Effector memory CD8-positive, alpha-beta T cell (primary cell): ENCODE data around the gene ANTKMT.

Experiments used
- ATAC-seq: fragments of 150-1000 bp; cut with Tn5 transposase; replicated peaks from 2 replicates; pipeline ENCODE4 v1.10.0; 2021; ENCODE audit warnings: mild to moderate bottlenecking, moderate library complexity
- DNase-seq, 3 experiments: peaks; one replicate each; pipeline ENCODE4 v3.0.0; 2021
- H3K27ac Mint-ChIP-seq, 2 donors: one replicate each; pipeline ENCODE4 v1.8.0; 2022; ENCODE audit warnings: mild to moderate bottlenecking in 2 of 2, mixed read lengths in 2 of 2, moderate library complexity in 2 of 2
- H3K27me3 Mint-ChIP-seq, 2 donors: one replicate each; pipeline ENCODE4 v1.8.0; 2022; ENCODE audit warnings: mixed read lengths in 2 of 2
- H3K36me3 Mint-ChIP-seq: one replicate; pipeline ENCODE4 v1.8.0; 2022; ENCODE audit warnings: mild to moderate bottlenecking, moderate library complexity, mixed read lengths; ENCODE audit not compliant: insufficient read depth
- H3K4me1 Mint-ChIP-seq, 2 donors: one replicate each; pipeline ENCODE4 v1.8.0; 2022; ENCODE audit warnings: low read depth in 2 of 2, mixed read lengths in 2 of 2
- H3K4me3 Mint-ChIP-seq, 2 donors: one replicate each; pipeline ENCODE4 v1.8.0; 2022; ENCODE audit warnings: mild to moderate bottlenecking in 2 of 2, mixed read lengths in 2 of 2, moderate library complexity in 2 of 2
- H3K9me3 Mint-ChIP-seq, 2 donors: one replicate each; pipeline ENCODE4 v1.8.0; 2022; ENCODE audit warnings: mixed read lengths in 2 of 2

Gene ANTKMT

GRCh38 chr16:762595-763268 lies 41.8 kb downstream of the ANTKMT start:
- Mint-ChIP-seq H3K9me3 (no peaks in the 10 kb centered on the region), H3K4me3 (no peak overlapping the region), H3K36me3 (no peaks in the 10 kb centered on the region), H3K4me1 (peaks cover 0 to 1% of the 10 kb centered on the region in 2 donors), H3K27me3 (peaks cover 3 to 9% of the 10 kb centered on the region in 2 donors), H3K27ac (no peak overlapping the region)
- ATAC-seq (no peak), DNase-seq (no peak)

GRCh38 chr16:763369-764183 lies 42.6 kb downstream of the ANTKMT start:
- DNase-seq (no peak), ATAC-seq (no peak)
- peaks cover 0 to 6% of the 10 kb centered on the region in 2 donors for H3K27me3 Mint-ChIP-seq
- no peaks in the 10 kb centered on the region for H3K36me3 Mint-ChIP-seq
- H3K27ac Mint-ChIP-seq = no peak overlapping the region
- no peak overlapping the region for H3K4me3 Mint-ChIP-seq
- no peaks in the 10 kb centered on the region for H3K9me3 Mint-ChIP-seq
- no peaks in the 10 kb centered on the region for H3K4me1 Mint-ChIP-seq

- Mint-ChIP-seq H3K4me3 (no peak overlapping the region), H3K4me1 (no peaks in the 10 kb centered on the region), H3K9me3 (no peaks in the 10 kb centered on the region), H3K27me3 (peaks cover 0 to 6% of the 10 kb centered on the region in 2 donors), H3K36me3 (no peaks in the 10 kb centered on the region), H3K27ac (no peak overlapping the region)
- DNase-seq (no peak), ATAC-seq (no peak)
These were observed 43.3 kb downstream of the ANTKMT start for GRCh38 chr16:764184-764750.

GRCh38 chr16:764848-765487 lies 44.0 kb downstream of the ANTKMT start:
- ATAC-seq = no peak
- no peaks in the 10 kb centered on the region for H3K36me3 Mint-ChIP-seq

GRCh38 chr16:765488-765865 lies 44.5 kb downstream of the ANTKMT start:
- peaks cover 0 to 6% of the 10 kb centered on the region in 2 donors for H3K27me3 Mint-ChIP-seq
- H3K36me3 Mint-ChIP-seq = no peaks in the 10 kb centered on the region
- H3K4me1 Mint-ChIP-seq = no peaks in the 10 kb centered on the region
- no peak overlapping the region for H3K4me3 Mint-ChIP-seq
- ATAC-seq (no peak), DNase-seq (no peak)
- no peak overlapping the region for H3K27ac Mint-ChIP-seq
- no peaks in the 10 kb centered on the region for H3K9me3 Mint-ChIP-seq

More at GRCh38 chr16:764848-765487, 44.0 kb downstream of the ANTKMT start:
- Mint-ChIP-seq H3K27me3 (peaks cover 0 to 6% of the 10 kb centered on the region in 2 donors), H3K27ac (no peak overlapping the region), H3K4me3 (no peak overlapping the region), H3K9me3 (no peaks in the 10 kb centered on the region), H3K4me1 (no peaks in the 10 kb centered on the region)
- DNase-seq = no peak

- ATAC-seq = no peak
- DNase-seq = no peak
- H3K9me3 Mint-ChIP-seq = no peaks in the 10 kb centered on the region
- H3K27ac Mint-ChIP-seq = no peak overlapping the region
- H3K4me3 Mint-ChIP-seq = no peak overlapping the region
- no peaks in the 10 kb centered on the region for H3K36me3 Mint-ChIP-seq
- peaks cover 0 to 6% of the 10 kb centered on the region in 2 donors for H3K27me3 Mint-ChIP-seq
- no peaks in the 10 kb centered on the region for H3K4me1 Mint-ChIP-seq
These were observed 45.3 kb downstream of the ANTKMT start for GRCh38 chr16:766008-766819.

- Mint-ChIP-seq H3K4me3 (no peak overlapping the region), H3K36me3 (no peaks in the 10 kb centered on the region), H3K27ac (no peak overlapping the region), H3K4me1 (no peaks in the 10 kb centered on the region), H3K27me3 (peaks cover 0 to 6% of the 10 kb centered on the region in 2 donors), H3K9me3 (no peaks in the 10 kb centered on the region)
- ATAC-seq = no peak
- no peak for DNase-seq
These were observed 46.1 kb downstream of the ANTKMT start for GRCh38 chr16:766820-767640.

- no peak overlapping the region for H3K27ac Mint-ChIP-seq
- no peak for DNase-seq
- H3K4me1 Mint-ChIP-seq = no peaks in the 10 kb centered on the region
- no peak for ATAC-seq
- no peak overlapping the region for H3K4me3 Mint-ChIP-seq
- H3K9me3 Mint-ChIP-seq = no peaks in the 10 kb centered on the region
- peaks cover 0 to 6% of the 10 kb centered on the region in 2 donors for H3K27me3 Mint-ChIP-seq
- no peaks in the 10 kb centered on the region for H3K36me3 Mint-ChIP-seq
These were observed 46.8 kb downstream of the ANTKMT start for GRCh38 chr16:767743-768235.

GRCh38 chr16:768428-768827 lies 47.5 kb downstream of the ANTKMT start:
- Mint-ChIP-seq H3K27ac (no peak overlapping the region), H3K27me3 (peaks cover 0 to 6% of the 10 kb centered on the region in 2 donors), H3K4me1 (no peaks in the 10 kb centered on the region), H3K9me3 (no peaks in the 10 kb centered on the region), H3K36me3 (no peaks in the 10 kb centered on the region), H3K4me3 (no peak overlapping the region)
- DNase-seq = no peak
- no peak for ATAC-seq

GRCh38 chr16:769184-769784 lies 48.3 kb downstream of the ANTKMT start:
- no peak for DNase-seq
- Mint-ChIP-seq H3K4me3 (no peak overlapping the region), H3K9me3 (no peaks in the 10 kb centered on the region), H3K27ac (no peak overlapping the region), H3K4me1 (no peaks in the 10 kb centered on the region), H3K27me3 (peaks cover 0 to 6% of the 10 kb centered on the region in 2 donors), H3K36me3 (no peaks in the 10 kb centered on the region)
- ATAC-seq = no peak

GRCh38 chr16:769934-770333 lies 49.0 kb downstream of the ANTKMT start:
- ATAC-seq = no peak
- Mint-ChIP-seq H3K27me3 (peaks cover 0 to 6% of the 10 kb centered on the region in 2 donors), H3K9me3 (no peaks in the 10 kb centered on the region), H3K27ac (no peak overlapping the region), H3K36me3 (no peaks in the 10 kb centered on the region), H3K4me3 (no peak overlapping the region), H3K4me1 (no peaks in the 10 kb centered on the region)
- DNase-seq = no peak

- DNase-seq (no peak), ATAC-seq (no peak)
- Mint-ChIP-seq H3K36me3 (no peaks in the 10 kb centered on the region), H3K4me1 (no peaks in the 10 kb centered on the region), H3K27ac (no peak overlapping the region), H3K4me3 (no peak overlapping the region), H3K27me3 (peaks cover 0 to 6% of the 10 kb centered on the region in 2 donors), H3K9me3 (no peaks in the 10 kb centered on the region)
These were observed 49.5 kb downstream of the ANTKMT start for GRCh38 chr16:770411-770810.
